Smooth muscle cell (in vitro differentiated cells): ENCODE measurements around the gene SBSN. TPM values are rescaled to one million over a fixed set of nuclear protein-coding genes. Genes with fewer than 3 reads are reported as not detected.

Source experiments
- DNase-seq: peaks from one replicate; lab custom pipeline; 2025; ENCODE audit not compliant: unreplicated experiment; lab: John Stamatoyannopoulos, UW
- H2AFZ ChIP-seq: fragments of 200-600 bp; sonication (generic); 2 replicates; pipeline ENCODE4 v1.6.0; 2016; ENCODE audit warnings: antibody characterized with exemption, low read depth, mild to moderate bottlenecking
- H3F3A ChIP-seq: fragments of 200-600 bp; sonication (generic); 2 replicates; pipeline ENCODE4 v1.6.0; 2017; ENCODE audit warnings: antibody characterized with exemption, low read depth
- H3K27ac ChIP-seq: fragments of 200-600 bp; sonication (generic); 2 replicates; pipeline ENCODE4 v1.5.1; 2016; ENCODE audit warnings: low read depth, mild to moderate bottlenecking
- H3K27me3 ChIP-seq: fragments of 200-600 bp; sonication (generic); 2 replicates; pipeline ENCODE4 v1.6.1; 2016; ENCODE audit warnings: low read depth, mild to moderate bottlenecking
- H3K36me3 ChIP-seq: fragments of 200-600 bp; sonication (generic); 2 replicates; pipeline ENCODE4 v1.5.1; 2016; ENCODE audit warnings: low read depth
- H3K4me1 ChIP-seq: fragments of 200-600 bp; sonication (generic); 2 replicates; pipeline ENCODE4 v1.5.1; 2016; ENCODE audit warnings: low read depth
- H3K4me2 ChIP-seq: fragments of 200-600 bp; sonication (generic); 2 replicates; pipeline ENCODE4 v1.6.0; 2016; ENCODE audit warnings: mild to moderate bottlenecking
- H3K4me3 ChIP-seq: fragments of 200-600 bp; sonication (generic); 2 replicates; pipeline ENCODE4 v1.5.1; 2016; ENCODE audit warnings: mild to moderate bottlenecking
- H3K79me2 ChIP-seq: fragments of 200-600 bp; sonication (generic); 2 replicates; pipeline ENCODE4 v1.6.0; 2016; ENCODE audit warnings: low read depth, mild to moderate bottlenecking
- H3K9ac ChIP-seq: fragments of 200-600 bp; sonication (generic); 2 replicates; pipeline ENCODE4 v1.6.0; 2016; ENCODE audit warnings: low read depth
- H3K9me3 ChIP-seq: fragments of 200-600 bp; sonication (generic); replicated peaks from 2 replicates; pipeline ENCODE4 v1.5.1; 2016; ENCODE audit warnings: low read depth
- H4K20me1 ChIP-seq: fragments of 200-600 bp; sonication (generic); 2 replicates; pipeline ENCODE4 v1.6.0; 2016; ENCODE audit warnings: low read depth
- CTCF ChIP-seq: fragments of 200-600 bp; sonication (generic); IDR thresholded peaks from 2 replicates; pipeline ENCODE4 v1.5.1; 2017; ENCODE audit warnings: borderline replicate concordance, mild to moderate bottlenecking, antibody characterized with exemption; ENCODE audit not compliant: insufficient read depth, poor library complexity, severe bottlenecking
- WGBS: methylation state at CpG from one replicate; pipeline ENCODE4 v1.1.7; 2016; ENCODE audit warnings: low lambda C conversion rate; 5-methylcytosine and 5-hydroxymethylcytosine counted together
- polyA plus RNA-seq: library from polyadenylated mRNA; unstranded; fragments of >200 nt; fragmentation: Nextera tagmentation; extraction: Ambion mirVana; gene quantifications from 2 replicates; pipeline ENCODE4 v1.2.1, GENCODE V29; 2016
- total RNA-seq: library from RNA; depleted of rRNA; stranded (reverse); fragments of >200 nt; gene quantifications from 2 replicates; pipeline ENCODE4 v1.2.3, GENCODE V29; 2014

The SBSN gene
- total and polyA plus RNA-seq, 2 experiments from 2014 or later: 11.7 to 19.8 TPM

- WGBS: 93% methylated on average over 2 of the region's 2 CpGs
- no peaks in the 10 kb centered on the region for H3K36me3 ChIP-seq
Observed at GRCh38 chr19:35517342-35517741, 10.8 kb downstream of the SBSN start.

DNA sequence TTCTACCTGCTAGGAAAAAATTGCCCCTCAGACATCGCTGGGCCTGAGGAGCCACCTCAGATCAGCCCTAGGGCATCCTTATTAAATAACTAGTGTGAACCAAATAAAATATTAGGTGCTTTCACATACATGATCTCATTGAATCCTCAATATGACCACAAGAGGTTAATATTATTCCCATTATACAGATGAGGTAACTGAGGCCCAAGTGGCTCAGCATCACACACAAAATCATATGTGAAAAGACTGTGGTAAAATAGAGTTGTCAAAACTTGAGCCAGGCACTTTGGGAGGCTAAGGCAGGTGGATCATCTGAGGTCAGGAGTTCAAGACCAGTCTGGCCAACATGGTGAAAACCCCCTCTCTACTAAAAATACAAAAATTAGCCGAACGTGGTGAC, 11.8 kb downstream of the SBSN start:
- Histone ChIP-seq H2AFZ (no peak overlapping the region), H3K9ac (no peak overlapping the region), H3F3A (no peaks in the 10 kb centered on the region), H3K4me3 (no peak overlapping the region), H3K4me1 (no peaks in the 10 kb centered on the region), H3K4me2 (no peak overlapping the region), H3K27me3 (no peaks in the 10 kb centered on the region), H4K20me1 (no peaks in the 10 kb centered on the region), H3K27ac (no peak overlapping the region), H3K36me3 (no peaks in the 10 kb centered on the region), H3K79me2 (no peaks in the 10 kb centered on the region), H3K9me3 (no peaks in the 10 kb centered on the region)
- TF ChIP-seq CTCF: no peak
- DNase-seq: no peak
- WGBS: 96% methylated on average over 3 of the region's 3 CpGs

More at GRCh38 chr19:35517342-35517741, 10.8 kb downstream of the SBSN start:
- no peaks in the 10 kb centered on the region for H3K9me3 ChIP-seq
- no peak overlapping the region for H3K27ac ChIP-seq
- H2AFZ ChIP-seq: no peak overlapping the region
- H3K9ac ChIP-seq: no peak overlapping the region
- no peaks in the 10 kb centered on the region for H3K27me3 ChIP-seq
- no peaks in the 10 kb centered on the region for H3K4me1 ChIP-seq
- no peak for DNase-seq
- H4K20me1 ChIP-seq: no peaks in the 10 kb centered on the region
- H3K4me3 ChIP-seq: no peak overlapping the region
- H3F3A ChIP-seq: no peaks in the 10 kb centered on the region
- H3K79me2 ChIP-seq: no peaks in the 10 kb centered on the region
- TF ChIP-seq CTCF: no peak
- H3K4me2 ChIP-seq: no peak overlapping the region

- no peak for TF ChIP-seq CTCF
- H3K4me3 ChIP-seq: no peak overlapping the region
- H3K36me3 ChIP-seq: no peaks in the 10 kb centered on the region
- no peaks in the 10 kb centered on the region for H3K9me3 ChIP-seq
- no peaks in the 10 kb centered on the region for H3K79me2 ChIP-seq
- no peaks in the 10 kb centered on the region for H3K4me1 ChIP-seq
- no peaks in the 10 kb centered on the region for H3F3A ChIP-seq
- H3K9ac ChIP-seq: no peak overlapping the region
- no peak for DNase-seq
- H2AFZ ChIP-seq: no peak overlapping the region
- 35% methylated on average over 15 of the region's 20 CpGs for WGBS
- peak overlapping the region; percentile 54 for H3K4me2 ChIP-seq
- no peaks in the 10 kb centered on the region for H3K27me3 ChIP-seq
- H4K20me1 ChIP-seq: no peaks in the 10 kb centered on the region
- no peak overlapping the region for H3K27ac ChIP-seq
Observed at GRCh38 chr19:35514282-35514809, 13.8 kb downstream of the SBSN start.

DNA sequence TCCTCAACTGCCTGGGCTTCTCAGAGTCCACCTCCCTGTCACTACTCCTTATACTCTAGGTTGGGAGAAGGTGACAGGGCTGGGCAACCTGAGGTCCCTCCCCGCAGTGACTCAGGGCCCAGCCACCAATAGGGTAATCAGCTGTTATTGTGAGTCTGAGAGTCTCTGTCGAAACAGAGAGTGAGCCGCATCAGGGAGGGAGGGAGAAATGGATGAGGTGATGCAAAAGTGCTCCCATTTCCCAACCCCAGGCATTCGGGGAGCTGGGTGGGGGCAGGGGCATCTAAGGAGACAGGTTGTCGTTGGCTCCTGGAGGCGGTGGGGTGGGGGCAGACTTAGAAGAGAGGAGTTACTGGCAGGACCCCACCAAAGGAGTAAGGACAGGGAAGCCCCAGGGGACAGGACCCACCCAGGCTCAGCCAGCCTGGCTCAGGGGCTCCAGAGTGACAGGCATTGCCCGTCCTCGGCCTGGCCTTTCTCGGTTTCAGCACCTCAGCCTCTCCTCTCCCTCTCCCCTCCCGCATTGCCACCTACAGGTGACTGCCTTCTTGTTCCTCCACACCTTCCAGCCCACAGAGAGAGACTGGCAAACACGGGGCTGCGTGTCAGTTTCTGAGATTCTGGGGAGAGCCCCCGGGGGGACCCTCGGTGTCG, 14.4 kb downstream of the SBSN start, which contains the start of gene DMKN:
TSS of gene DMKN (minus strand) at position 22 of the 654 bp plus-strand sequence. CDS start 174 bp downstream, outside the sequence.
- Histone ChIP-seq H3K27me3 (peaks cover under 1% of the 10 kb centered on the region), H3K9ac (no peak within 1 kb of the TSS), H2AFZ (no peak within 1 kb of the TSS), H3K79me2 (no peaks in the 10 kb centered on the region), H3F3A (no peaks in the 10 kb centered on the region), H3K9me3 (no peaks in the 10 kb centered on the region), H3K4me1 (peaks cover 3% of the 10 kb centered on the region), H3K36me3 (no peaks in the 10 kb centered on the region), H4K20me1 (no peaks in the 10 kb centered on the region), H3K4me3 (no peak within 1 kb of the TSS), H3K27ac (no peak within 1 kb of the TSS), H3K4me2 (peak within 1 kb of the TSS; percentile 54)
- TF ChIP-seq CTCF: no peak
- WGBS: 29% methylated on average over 15 of the region's 15 CpGs
- no peak for DNase-seq
